GM12801 (cell line): ENCODE data around the gene CDAN1.

Source experiments
- CTCF ChIP-seq: IDR thresholded peaks from one replicate; pipeline ENCODE4 v1.5.1; 2011; ENCODE audit warnings: control low read depth; ENCODE audit not compliant: insufficient read length; ENCODE audit errors: extremely low read depth

The CDAN1 gene

DNA sequence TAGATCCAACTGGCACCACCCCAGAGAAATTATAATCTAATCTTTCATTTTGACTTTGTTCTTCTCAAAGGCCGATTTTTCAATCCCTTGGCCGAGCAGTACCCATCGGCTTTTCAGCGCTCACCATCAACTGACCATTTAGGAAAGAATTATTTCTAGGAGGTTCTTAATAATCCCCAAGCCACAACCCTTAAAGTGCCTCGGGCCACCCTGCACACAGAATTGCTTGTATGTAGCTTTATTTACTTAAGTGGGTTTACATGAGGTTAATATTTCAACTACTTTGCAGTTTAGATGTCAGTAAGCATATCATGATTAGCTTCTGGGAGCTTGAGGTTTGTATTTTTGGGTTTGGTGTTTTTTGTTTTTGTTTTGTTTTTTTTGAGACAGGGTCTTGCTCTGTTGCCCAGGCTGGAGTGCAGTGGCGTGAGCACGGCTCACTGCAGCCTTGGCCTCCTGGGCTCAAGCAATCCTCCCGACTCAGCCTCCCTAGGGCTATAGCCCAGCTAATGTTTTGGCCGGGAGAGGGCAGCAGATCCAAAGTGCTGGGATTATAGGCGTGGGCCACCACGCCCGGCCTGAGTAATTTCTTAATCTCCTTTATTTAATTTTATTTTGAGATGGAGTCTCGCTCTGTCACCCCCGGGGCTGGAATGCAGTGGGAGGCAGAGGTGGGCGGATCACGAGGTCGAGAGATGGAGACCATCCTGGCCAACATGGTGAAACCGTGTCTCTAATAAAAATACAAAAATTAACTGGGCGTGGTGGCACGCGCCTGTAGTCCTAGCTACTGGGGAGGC is 801 bp upstream of the CDAN1 start:
- TF ChIP-seq CTCF = no peak

DNA sequence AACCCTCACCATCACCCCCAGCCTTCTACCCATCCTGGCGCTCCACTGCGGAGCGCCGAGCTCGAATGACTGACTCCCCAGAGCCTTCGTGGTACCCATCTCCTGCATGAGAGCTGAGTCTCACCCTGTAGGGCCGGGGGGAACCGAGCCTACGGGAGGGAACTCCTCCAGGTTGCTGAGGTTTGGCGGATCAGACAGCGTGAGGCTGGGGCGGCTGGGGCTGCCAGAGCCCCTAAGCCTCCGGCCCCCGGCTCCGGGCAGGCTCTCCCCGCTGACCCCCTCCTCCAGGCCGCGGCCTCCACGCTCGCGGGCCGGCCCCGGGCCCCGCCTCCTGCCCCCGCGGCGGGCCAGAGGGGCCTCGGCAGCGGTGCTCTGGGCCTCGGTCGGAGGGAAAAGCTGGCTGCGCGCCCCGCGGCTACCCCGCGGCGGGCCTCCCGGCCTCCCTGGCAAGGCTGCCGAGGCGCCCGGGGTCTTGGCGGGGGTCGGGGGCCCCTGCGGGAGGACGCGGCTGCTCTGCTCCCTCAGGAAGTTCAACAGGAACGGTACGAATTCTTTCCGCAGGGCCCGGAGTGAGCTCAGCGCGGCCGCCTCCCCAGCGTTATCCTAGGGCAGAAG is 643 bp downstream of the CDAN1 start:
- TF ChIP-seq CTCF = no peak

- TF ChIP-seq CTCF = no peak
These were observed 1.4 kb downstream of the CDAN1 start for GRCh38 chr15:42735382-42736165.

DNA sequence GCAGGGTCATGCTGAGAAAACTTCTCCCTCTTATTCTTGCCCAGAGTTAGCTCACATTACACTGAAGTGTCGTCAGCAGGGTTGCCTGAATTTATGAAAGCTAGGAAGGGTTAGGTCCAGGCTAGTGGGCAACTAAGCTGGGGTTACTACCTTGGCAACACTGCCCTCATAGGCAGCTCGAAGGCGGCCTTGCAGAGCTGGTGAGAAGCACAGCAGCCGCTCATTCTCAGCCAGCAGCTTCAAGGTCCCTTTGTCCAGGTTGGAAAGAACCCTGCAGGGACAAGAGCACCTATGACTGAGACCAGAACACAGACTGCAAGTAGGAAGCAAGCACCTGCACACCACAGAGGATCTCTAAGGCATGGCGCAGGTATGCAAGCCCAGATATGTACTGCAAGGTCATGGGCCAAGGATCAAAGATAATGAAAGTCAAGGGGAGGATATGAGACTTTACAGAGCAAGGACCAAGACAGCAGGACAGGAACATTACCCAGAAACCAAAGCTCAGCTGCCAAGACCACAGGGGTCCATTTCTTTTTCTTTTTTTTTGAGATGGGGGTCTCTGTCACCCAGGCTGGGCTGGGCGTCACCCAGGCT is 2.8 kb downstream of the CDAN1 start:
- TF ChIP-seq CTCF = no peak

DNA sequence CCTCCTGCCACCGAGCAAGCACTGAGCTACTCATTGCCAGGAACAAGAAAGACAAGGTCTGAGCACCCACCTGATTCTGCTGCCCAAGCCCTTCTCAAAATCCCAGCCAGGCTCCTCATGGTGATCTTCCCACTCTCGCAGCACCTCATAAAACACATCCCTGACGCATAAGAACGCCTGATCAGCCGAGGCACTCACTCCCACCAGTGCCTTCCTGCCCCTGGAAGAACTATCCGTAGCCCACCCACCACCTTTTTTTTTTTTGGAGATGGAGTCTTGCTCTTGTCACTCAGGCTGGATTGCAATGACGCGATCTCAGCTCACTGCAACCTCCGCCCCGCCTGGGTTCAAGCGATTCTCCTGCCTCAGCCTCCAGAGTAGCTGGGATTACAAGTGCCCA is 3.9 kb downstream of the CDAN1 start:
- TF ChIP-seq CTCF = no peak

- no peak for TF ChIP-seq CTCF
These were observed 4.7 kb downstream of the CDAN1 start for GRCh38 chr15:42732095-42732827.
